H1 (cell line): Measurements from ENCODE around the gene TRPM1. TPM values are rescaled to one million over a fixed set of nuclear protein-coding genes. Genes with fewer than 3 reads are reported as not detected.

Experiments
- CTCF ChIA-PET: fragments of 300-600 bp; sonication (Branson Sonifier 250); formaldehyde crosslinking; loops from one replicate; lab custom pipeline; 2021; ENCODE audit not compliant: partially characterized antibody; lab: Charles Lee
- POLR2A ChIA-PET: fragments of 300-600 bp; sonication (Branson Sonifier 250); formaldehyde crosslinking; loops from one replicate; lab custom pipeline; 2021; ENCODE audit warnings: inconsistent platforms; ENCODE audit not compliant: partially characterized antibody; lab: Charles Lee
- DNase-seq, 2 experiments: peaks; one replicate each; pipeline versions ENCODE4 v3.0.0 to v3.0.0-alpha.2; 2010 to 2022; ENCODE audit warnings: low spot score in 2 of 2, low read depth in 1 of 2, mixed read lengths in 1 of 2
- FAIRE-seq: peaks from 2 replicates; lab custom pipeline; 2011; peaks lifted over from hg19 to GRCh38; lab: Jason Lieb, UNC
- H2AFZ ChIP-seq: 2 replicates; pipeline ENCODE4 v1.8.1; 2012; ENCODE audit warnings: low read length, inconsistent platforms
- H2AK5ac ChIP-seq: 2 replicates; pipeline ENCODE4 v1.6.1; 2013; ENCODE audit warnings: low read depth, low read length
- H2BK120ac ChIP-seq: replicated peaks from 2 replicates; pipeline ENCODE3; 2013; ENCODE audit warnings: low read depth, low read length, inconsistent platforms
- H2BK12ac ChIP-seq: 2 replicates; pipeline ENCODE4 v1.6.1; 2013; ENCODE audit warnings: low read depth, low read length
- H2BK15ac ChIP-seq: 2 replicates; pipeline ENCODE4 v1.6.1; 2013; ENCODE audit warnings: low read length
- H2BK20ac ChIP-seq: 2 replicates; pipeline ENCODE4 v1.6.1; 2013; ENCODE audit warnings: low read length
- H2BK5ac ChIP-seq: 2 replicates; pipeline ENCODE4 v1.6.1; 2013; ENCODE audit warnings: low read depth, low read length
- H3K14ac ChIP-seq: 2 replicates; pipeline ENCODE4 v1.6.1; 2013; ENCODE audit warnings: inconsistent platforms; ENCODE audit not compliant: insufficient read length
- H3K18ac ChIP-seq: 2 replicates; pipeline ENCODE4 v1.6.1; 2013; ENCODE audit warnings: low read length; ENCODE audit errors: extremely low read depth
- H3K23ac ChIP-seq: 2 replicates; pipeline ENCODE4 v1.6.1; 2013; ENCODE audit warnings: inconsistent platforms; ENCODE audit not compliant: insufficient read length
- H3K23me2 ChIP-seq: 2 replicates; pipeline ENCODE4 v1.6.1; 2013; ENCODE audit warnings: low read depth, low read length
- H3K27ac ChIP-seq: 2 replicates; pipeline ENCODE4 v1.6.1; 2011; ENCODE audit warnings: low read depth, low read length, inconsistent platforms
- H3K27me3 ChIP-seq, 4 experiments: replicated peaks in 1 of 4; 1 replicate in 1 of 4; 2 replicates in 3 of 4; pipeline versions ENCODE4 v1.6.1 to v1.8.1; 2011 to 2013; ENCODE audit warnings: low read length in 3 of 4, mild to moderate bottlenecking in 3 of 4, inconsistent platforms in 2 of 4, mixed read lengths in 2 of 4, moderate library complexity in 1 of 4; ENCODE audit not compliant: control insufficient read depth in 3 of 4, insufficient read depth in 3 of 4; ENCODE audit errors: extremely low read depth in 1 of 4
- H3K36me3 ChIP-seq, 4 experiments: 2 replicates each; pipeline versions ENCODE4 v1.6.1 to v1.8.1; 2011 to 2013; ENCODE audit warnings: mild to moderate bottlenecking in 4 of 4, low read length in 3 of 4, moderate library complexity in 2 of 4, control low read depth in 1 of 4, inconsistent platforms in 1 of 4; ENCODE audit not compliant: insufficient read depth in 4 of 4, control insufficient read depth in 2 of 4
- H3K4ac ChIP-seq: replicated peaks from 2 replicates; pipeline ENCODE3; 2013; ENCODE audit warnings: low read length, low read depth, mixed read lengths, inconsistent platforms; ENCODE audit not compliant: insufficient read length
- H3K4me1 ChIP-seq, 4 experiments: replicated peaks in 1 of 4; 1 replicate in 1 of 4; 2 replicates in 3 of 4; pipeline versions ENCODE4 v1.6.1 to v1.8.1; 2011 to 2013; ENCODE audit warnings: low read length in 3 of 4, inconsistent platforms in 2 of 4, mixed read lengths in 1 of 4; ENCODE audit not compliant: insufficient read depth in 4 of 4, control insufficient read depth in 3 of 4
- H3K4me2 ChIP-seq, 2 experiments: 2 replicates each; pipeline versions ENCODE4 v1.6.1 to v1.8.1; 2011 to 2013; ENCODE audit warnings: low read depth in 2 of 2, low read length in 2 of 2, control low read depth in 1 of 2, inconsistent platforms in 1 of 2, mild to moderate bottlenecking in 1 of 2; ENCODE audit not compliant: insufficient read depth in 1 of 2
- H3K4me3 ChIP-seq, 4 experiments: fragments of 200-600, 300-600 bp in 1 of 4; sonication (generic), shearing (Covaris generic), sonication (Bioruptor Twin) in 1 of 4; 2 replicates each; pipeline versions ENCODE4 v1.5.1 to v1.8.1; 2011 to 2016; ENCODE audit warnings: low read length in 4 of 4, low read depth in 3 of 4, control low read depth in 2 of 4, inconsistent platforms in 2 of 4, mild to moderate bottlenecking in 2 of 4, mixed read lengths in 1 of 4, moderate library complexity in 1 of 4; ENCODE audit not compliant: insufficient read depth in 2 of 4; ENCODE audit errors: extremely low read depth in 1 of 4
- H3K56ac ChIP-seq: replicated peaks from 2 replicates; pipeline ENCODE3; 2013; ENCODE audit warnings: low read depth, mild to moderate bottlenecking, mixed read lengths, low read length, inconsistent platforms; ENCODE audit not compliant: insufficient read length
- H3K79me1 ChIP-seq: 2 replicates; pipeline ENCODE4 v1.6.1; 2013; ENCODE audit warnings: low read depth, low read length, control low read depth
- H3K79me2 ChIP-seq, 2 experiments: 2 replicates each; pipeline versions ENCODE4 v1.6.1 to v1.8.1; 2012 to 2013; ENCODE audit warnings: low read length in 2 of 2, mild to moderate bottlenecking in 2 of 2, inconsistent platforms in 1 of 2; ENCODE audit not compliant: insufficient read depth in 2 of 2, control insufficient read depth in 1 of 2
- H3K9ac ChIP-seq, 4 experiments: replicated peaks in 1 of 4; 1 replicate in 1 of 4; 2 replicates in 3 of 4; pipeline versions ENCODE4 v1.6.1 to v1.8.1; 2011 to 2013; ENCODE audit warnings: low read depth in 3 of 4, low read length in 3 of 4, control low read depth in 2 of 4, mild to moderate bottlenecking in 2 of 4, moderate library complexity in 2 of 4, inconsistent platforms in 1 of 4; ENCODE audit errors: extremely low read depth in 1 of 4
- H3K9me3 ChIP-seq, 2 experiments: 2 replicates each; pipeline versions ENCODE4 v1.6.1 to v1.8.1; 2012 to 2013; ENCODE audit warnings: mild to moderate bottlenecking in 2 of 2, moderate library complexity in 2 of 2, control low read depth in 1 of 2, inconsistent platforms in 1 of 2, low read depth in 1 of 2, low read length in 1 of 2, mixed read lengths in 1 of 2; ENCODE audit not compliant: insufficient read depth in 2 of 2
- H4K20me1 ChIP-seq, 2 experiments: replicated peaks in 1 of 2; 2 replicates each; pipeline versions ENCODE3 to v1.8.1; 2011 to 2013; ENCODE audit warnings: inconsistent platforms in 2 of 2, low read length in 2 of 2, mild to moderate bottlenecking in 1 of 2; ENCODE audit not compliant: insufficient read depth in 2 of 2, control insufficient read depth in 1 of 2
- H4K5ac ChIP-seq: 2 replicates; pipeline ENCODE4 v1.6.1; 2013; ENCODE audit warnings: low read length, low read depth, mixed read lengths, inconsistent platforms; ENCODE audit not compliant: insufficient read length
- H4K8ac ChIP-seq: 2 replicates; pipeline ENCODE4 v1.8.0; 2013; ENCODE audit warnings: mild to moderate bottlenecking, moderate library complexity, low read length, inconsistent platforms; ENCODE audit not compliant: insufficient read depth; ENCODE audit errors: extremely low read depth
- H4K91ac ChIP-seq: replicated peaks from 2 replicates; pipeline ENCODE3; 2013; ENCODE audit warnings: low read length, mixed read lengths, inconsistent platforms; ENCODE audit not compliant: insufficient read length
- ATF2 ChIP-seq: IDR thresholded peaks from 2 replicates; pipeline ENCODE4 v1.6.1; 2012; ENCODE audit warnings: low read length, inconsistent platforms
- BACH1 ChIP-seq: IDR thresholded peaks from 2 replicates; pipeline ENCODE4 v1.6.1; 2012; ENCODE audit warnings: low read length, improper control_type of control experiment
- BCL11A ChIP-seq, 2 experiments: IDR thresholded peaks; one replicate each; pipeline ENCODE4 v1.6.1; 2011; ENCODE audit warnings: low read depth in 2 of 2, low read length in 2 of 2, mild to moderate bottlenecking in 2 of 2
- FOSL1 ChIP-seq: IDR thresholded peaks from 2 replicates; pipeline ENCODE4 v1.6.1; 2011; ENCODE audit warnings: mild to moderate bottlenecking, low read depth, low read length, moderate library complexity; ENCODE audit not compliant: insufficient read depth
- MAX ChIP-seq: IDR thresholded peaks from 2 replicates; pipeline ENCODE4 v1.6.1; 2012; ENCODE audit warnings: inconsistent platforms
- POU5F1 ChIP-seq: IDR thresholded peaks from 2 replicates; pipeline ENCODE4 v1.6.1; 2011; ENCODE audit warnings: low read depth, mild to moderate bottlenecking, low read length, moderate library complexity
- RFX5 ChIP-seq: IDR thresholded peaks from 2 replicates; pipeline ENCODE4 v1.6.1; 2011; ENCODE audit warnings: low read depth, low read length, improper control_type of control experiment, borderline replicate concordance
- SAP30 ChIP-seq: fragments of 300-600 bp; sonication (generic); IDR thresholded peaks from 2 replicates; pipeline ENCODE4 v1.7.1; 2012; ENCODE audit warnings: low read length, moderate library complexity, mild to moderate bottlenecking, inconsistent platforms; ENCODE audit not compliant: insufficient read depth, insufficient replicate concordance
- SIN3A ChIP-seq, 2 experiments: IDR thresholded peaks in 1 of 2; conservative IDR thresholded peaks in 1 of 2; 2 replicates each; pipeline ENCODE4 v1.6.1; 2011 to 2012; ENCODE audit warnings: low read length in 2 of 2, improper control_type of control experiment in 1 of 2, low read depth in 1 of 2, mild to moderate bottlenecking in 1 of 2
- SIX5 ChIP-seq: IDR thresholded peaks from 2 replicates; pipeline ENCODE4 v1.6.1; 2011; ENCODE audit warnings: mild to moderate bottlenecking, low read depth, low read length
- SUZ12 ChIP-seq: fragments of 200-600 bp; sonication (generic); IDR thresholded peaks from 2 replicates; pipeline ENCODE4 v1.6.1; 2012; ENCODE audit warnings: mild to moderate bottlenecking, inconsistent platforms, low read length, moderate library complexity, mixed read lengths
- TCF12 ChIP-seq: IDR thresholded peaks from 2 replicates; pipeline ENCODE4 v1.6.1; 2011; ENCODE audit warnings: low read depth, mild to moderate bottlenecking, low read length
- WGBS, 2 experiments: shearing (Covaris generic) in 1 of 2; methylation state at CpG; one replicate each; pipeline versions ENCODE4 v1.1.6 to v1.1.7; 2013 to 2015; ENCODE audit warnings: low lambda C conversion rate in 2 of 2, mixed read lengths in 2 of 2, inconsistent platforms in 1 of 2, low coverage in 1 of 2, missing lambda C conversion rate in 1 of 2; ENCODE audit not compliant: insufficient replicate concordance in 2 of 2, insufficient coverage in 1 of 2, insufficient read length in 1 of 2; ENCODE audit errors: extremely low coverage in 1 of 2, missing lambda C conversion rate in 1 of 2; 5-methylcytosine and 5-hydroxymethylcytosine counted together
- polyA plus RNA-seq, 7 experiments: library from polyadenylated mRNA; depleted of rRNA in 3 of 7; stranded (reverse) in 5 of 7; unstranded in 2 of 7; fragments of >200 nt in 5 of 7; fragments of 200-250 nt in 2 of 7; gene quantifications; 1 replicate in 5 of 7; 2 replicates in 1 of 7; 4 replicates in 1 of 7; pipeline versions ENCODE4 v1.2.1 to v1.2.3, GENCODE V29; 2011 to 2013; ENCODE audit warnings: missing spikeins in 2 of 7, mixed read lengths in 2 of 7
- total RNA-seq: library from RNA; stranded (reverse); fragmentation: NEBNext Ultra II Directional; extraction: Animal tissue kit (Norgen Biotek cat#: 25700); gene quantifications from 2 replicates; pipeline ENCODE4 v1.2.1, GENCODE V29; 2021

TRPM1 gene
- total and polyA plus RNA-seq, 2 of the 8 experiments (the other 6 are each of a cell fraction or from before 2014, with no cell fraction given) = 0.05 TPM; not detected in 1

GRCh38 chr15:31016446-31016915 lies 85.0 kb downstream of the TRPM1 start:
- POLR2A ChIA-PET = no interaction called here
- H3K79me2 ChIP-seq = no peaks in the 10 kb centered on the region
- FAIRE-seq = no peak
- TF ChIP-seq SUZ12 (no peak), SIN3A (conservative IDR thresholded peaks at IDR 0.05 in 1 of 2, IDR thresholded peaks at IDR 0.05 in 1 of 2; ENCODE audit: low read depth in 1 of 2, low read length in 2 of 2) (no peak), BCL11A (IDR thresholded peaks at IDR 0.05; ENCODE audit: low read depth in 2 of 2, low read length in 2 of 2) (no peak), MAX (no peak), FOSL1 (no peak), TCF12 (no peak), RFX5 (no peak), SAP30 (no peak), POU5F1 (no peak), BACH1 (no peak), ATF2 (no peak), SIX5 (no peak)

More at GRCh38 chr15:31016446-31016915, 85.0 kb downstream of the TRPM1 start:
- CTCF ChIA-PET = interaction anchor here (0.6 to 3.1 kb wide), 3 partner anchors 14 to 113 kb away, joined by 4 to 9 read pairs (median 4); no protein-coding TSS in a partner anchor
- Histone ChIP-seq H3K79me1 (no peaks in the 10 kb centered on the region), H4K20me1 (no peaks in the 10 kb centered on the region), H4K8ac (no peak overlapping the region), H3K36me3 (no peaks in the 10 kb centered on the region), H2BK120ac (no peak overlapping the region), H3K23me2 (no peaks in the 10 kb centered on the region), H2BK20ac (no peak overlapping the region), H2BK5ac (no peak overlapping the region), H3K9ac (no peak overlapping the region), H2BK12ac (no peak overlapping the region), H4K5ac (no peak overlapping the region), H3K23ac (no peak overlapping the region), H3K4ac (no peak overlapping the region), H3K4me2 (no peak overlapping the region), H3K4me1 (peaks cover 0 to 9% (median 1%) of the 10 kb centered on the region in 4 experiments; a peak in 2 of 7 replicates), H2BK15ac (no peak overlapping the region), H3K27me3 (no peaks in the 10 kb centered on the region), H2AK5ac (no peak overlapping the region), H3K9me3 (peaks cover 7 to 8% of the 10 kb centered on the region in 2 experiments; a peak in 2 of 4 replicates), H3K56ac (no peak overlapping the region), H3K14ac (no peak overlapping the region), H4K91ac (no peak overlapping the region), H2AFZ (no peak overlapping the region), H3K27ac (no peak overlapping the region), H3K4me3 (no peak overlapping the region), H3K18ac (no peak overlapping the region)
- 93% methylated on average over 3 of the region's 3 CpGs; no CpG with 5 or more reads in 1 of the 2 experiments for WGBS, 2 experiments
- DNase-seq = no peak
